Activated CD8-positive, alpha-beta T cell treated with anti-CD3 and anti-CD28 coated beads for 36 hours (primary cell): ENCODE data around the gene HES1. TPM values are rescaled to one million over a fixed set of nuclear protein-coding genes. Genes with fewer than 3 reads are reported as not detected.

Experiments
- ATAC-seq: fragments of 200-7000 bp; cut with Tn5 transposase; one replicate; pipeline ENCODE4 v1.10.0; 2021; ENCODE audit warnings: mild to moderate bottlenecking, moderate library complexity
- CTCF ChIA-PET: fragments of 350-600 bp; sonication (Branson Sonifier 250); formaldehyde crosslinking; loops from one replicate; lab custom pipeline; 2021; ENCODE audit warnings: antibody characterized with exemption; lab: Charles Lee
- POLR2A ChIA-PET: fragments of 350-600 bp; sonication (Branson Sonifier 250); formaldehyde crosslinking; loops from one replicate; lab custom pipeline; 2021; ENCODE audit warnings: antibody characterized with exemption; lab: Charles Lee
- DNase-seq: peaks from one replicate; pipeline ENCODE4 v3.0.0-alpha.2; 2020
- H3K27ac Mint-ChIP-seq: one replicate; pipeline ENCODE4 v1.8.0; 2021; ENCODE audit warnings: mild to moderate bottlenecking, mixed read lengths
- H3K27me3 Mint-ChIP-seq: one replicate; pipeline ENCODE4 v1.8.0; 2021; ENCODE audit warnings: mixed read lengths
- H3K36me3 Mint-ChIP-seq: one replicate; pipeline ENCODE4 v1.8.0; 2021; ENCODE audit warnings: low read depth, mixed read lengths
- H3K4me1 Mint-ChIP-seq: one replicate; pipeline ENCODE4 v1.8.0; 2021; ENCODE audit warnings: low read depth, mixed read lengths
- H3K4me3 Mint-ChIP-seq: one replicate; pipeline ENCODE4 v1.8.0; 2021; ENCODE audit warnings: mild to moderate bottlenecking, moderate library complexity, mixed read lengths
- H3K9me3 Mint-ChIP-seq: one replicate; pipeline ENCODE4 v1.8.0; 2021; ENCODE audit warnings: mixed read lengths
- intact Hi-C: fragments of 100-400 bp; cut with micrococcal nuclease; formaldehyde crosslinking; loops from one replicate; pipeline ENCODE4 v1.10.0; 2022
- total RNA-seq, 2 experiments: library from RNA; stranded (reverse); gene quantifications; one replicate each; pipeline ENCODE4 v1.2.3, GENCODE V29; 2021
- TF ChIP-seq, protein P1 (sequence below): fragments of 200-600 bp; IDR thresholded peaks from one replicate; pipeline ENCODE4 v1.8.0; 2022; ENCODE audit warnings: antibody characterized with exemption, mild to moderate bottlenecking

HES1 gene
- total RNA-seq, 2 experiments from 2014 or later, result not detected

DNA sequence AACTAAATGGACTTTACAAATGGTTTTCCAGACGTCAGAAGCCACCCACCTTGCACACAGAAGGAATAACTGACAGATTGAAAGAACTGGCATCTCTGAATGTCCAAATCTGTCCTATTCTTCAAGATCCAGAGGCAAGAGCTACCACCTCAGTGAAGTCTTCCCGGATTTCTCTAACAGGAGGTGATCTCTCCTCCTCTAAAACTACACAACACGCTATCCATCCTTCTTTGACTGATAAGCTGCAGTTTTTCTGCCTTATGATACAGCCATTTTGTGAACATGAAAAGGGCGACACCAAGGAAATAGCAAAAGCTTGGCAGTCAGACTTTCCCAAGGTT lies 37.1 kb upstream of the HES1 start:
- ChIA-PET POLR2A (no interaction called here), CTCF (no interaction called here)
- no peak overlapping the region for H3K4me3 Mint-ChIP-seq
- H3K9me3 Mint-ChIP-seq, result no peaks in the 10 kb centered on the region
- intact Hi-C loops, result no loop called here
- TF ChIP-seq, protein P1, sequence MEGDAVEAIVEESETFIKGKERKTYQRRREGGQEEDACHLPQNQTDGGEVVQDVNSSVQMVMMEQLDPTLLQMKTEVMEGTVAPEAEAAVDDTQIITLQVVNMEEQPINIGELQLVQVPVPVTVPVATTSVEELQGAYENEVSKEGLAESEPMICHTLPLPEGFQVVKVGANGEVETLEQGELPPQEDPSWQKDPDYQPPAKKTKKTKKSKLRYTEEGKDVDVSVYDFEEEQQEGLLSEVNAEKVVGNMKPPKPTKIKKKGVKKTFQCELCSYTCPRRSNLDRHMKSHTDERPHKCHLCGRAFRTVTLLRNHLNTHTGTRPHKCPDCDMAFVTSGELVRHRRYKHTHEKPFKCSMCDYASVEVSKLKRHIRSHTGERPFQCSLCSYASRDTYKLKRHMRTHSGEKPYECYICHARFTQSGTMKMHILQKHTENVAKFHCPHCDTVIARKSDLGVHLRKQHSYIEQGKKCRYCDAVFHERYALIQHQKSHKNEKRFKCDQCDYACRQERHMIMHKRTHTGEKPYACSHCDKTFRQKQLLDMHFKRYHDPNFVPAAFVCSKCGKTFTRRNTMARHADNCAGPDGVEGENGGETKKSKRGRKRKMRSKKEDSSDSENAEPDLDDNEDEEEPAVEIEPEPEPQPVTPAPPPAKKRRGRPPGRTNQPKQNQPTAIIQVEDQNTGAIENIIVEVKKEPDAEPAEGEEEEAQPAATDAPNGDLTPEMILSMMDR, result no peak
- ATAC-seq (no peak), DNase-seq (no peak)
- peaks cover 21% of the 10 kb centered on the region for H3K4me1 Mint-ChIP-seq
- peaks cover 19% of the 10 kb centered on the region for H3K27me3 Mint-ChIP-seq
- no peak overlapping the region for H3K27ac Mint-ChIP-seq
- no peaks in the 10 kb centered on the region for H3K36me3 Mint-ChIP-seq

DNA sequence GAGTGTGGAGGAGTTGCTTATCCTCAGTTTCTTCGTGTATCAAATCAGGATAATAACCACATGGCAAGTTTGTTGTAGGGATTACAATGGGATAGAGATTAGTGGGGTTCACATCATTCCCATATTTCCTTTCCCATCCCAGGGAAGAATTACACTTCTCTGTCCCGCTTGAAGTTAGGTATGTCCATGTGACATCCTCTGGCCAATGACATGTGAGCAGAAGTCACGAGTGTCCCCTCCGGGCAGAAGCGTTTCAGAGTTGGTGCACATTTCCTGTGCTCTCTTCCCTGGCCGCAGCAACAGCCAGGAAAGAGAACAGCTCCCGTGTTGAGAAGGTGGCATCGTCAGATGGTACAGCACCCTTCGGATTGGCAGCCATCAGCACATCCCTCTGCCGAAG lies 36.7 kb upstream of the HES1 start:
- H3K4me3 Mint-ChIP-seq, result no peak overlapping the region
- H3K27ac Mint-ChIP-seq, result no peak overlapping the region
- TF ChIP-seq, protein P1, result no peak
- POLR2A ChIA-PET, result no interaction called here
- peaks cover 23% of the 10 kb centered on the region for H3K4me1 Mint-ChIP-seq
- CTCF ChIA-PET, result no interaction called here
- H3K36me3 Mint-ChIP-seq, result no peaks in the 10 kb centered on the region
- H3K27me3 Mint-ChIP-seq, result peaks cover 20% of the 10 kb centered on the region
- DNase-seq (no peak), ATAC-seq (no peak)
- intact Hi-C loops, result no loop called here
- H3K9me3 Mint-ChIP-seq, result no peaks in the 10 kb centered on the region

DNA sequence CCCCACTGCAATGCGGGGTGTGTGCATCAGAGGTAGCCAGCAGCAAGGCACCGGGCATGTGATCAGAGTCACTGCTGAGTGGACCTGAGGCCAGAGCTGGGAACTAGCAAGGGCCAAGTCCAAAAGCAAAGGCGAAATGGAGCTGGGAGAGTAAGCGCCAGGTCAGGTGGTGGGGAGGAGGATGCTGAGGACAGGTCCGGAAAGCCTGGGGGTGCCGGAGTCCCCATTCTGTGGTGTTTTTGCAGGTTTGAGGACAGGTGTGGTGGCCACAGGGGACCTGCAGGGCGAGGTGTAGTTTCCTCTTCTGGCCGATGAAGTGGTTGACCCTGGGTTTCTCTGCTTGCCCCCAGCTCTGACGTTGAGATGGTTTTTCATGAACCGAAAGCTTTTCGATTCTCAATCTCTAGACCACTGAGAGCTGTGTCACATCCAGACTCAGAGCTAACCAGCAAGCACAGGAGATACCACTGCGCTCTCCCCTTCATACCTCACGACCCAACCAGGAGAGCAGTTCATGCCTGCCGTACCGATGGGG lies 35.0 kb upstream of the HES1 start:
- Mint-ChIP-seq H3K9me3 (no peaks in the 10 kb centered on the region), H3K36me3 (no peaks in the 10 kb centered on the region), H3K4me1 (peaks cover 17% of the 10 kb centered on the region), H3K4me3 (no peak overlapping the region), H3K27ac (no peak overlapping the region), H3K27me3 (peaks cover 31% of the 10 kb centered on the region)
- DNase-seq (no peak), ATAC-seq (no peak)
- ChIA-PET POLR2A (no interaction called here), CTCF (interaction anchor here (0.7 kb wide), 1 partner anchor 215 kb away, joined by 3 read pairs; no protein-coding TSS in a partner anchor)
- TF ChIP-seq, protein P1, result no peak
- intact Hi-C loops, result no loop called here

DNA sequence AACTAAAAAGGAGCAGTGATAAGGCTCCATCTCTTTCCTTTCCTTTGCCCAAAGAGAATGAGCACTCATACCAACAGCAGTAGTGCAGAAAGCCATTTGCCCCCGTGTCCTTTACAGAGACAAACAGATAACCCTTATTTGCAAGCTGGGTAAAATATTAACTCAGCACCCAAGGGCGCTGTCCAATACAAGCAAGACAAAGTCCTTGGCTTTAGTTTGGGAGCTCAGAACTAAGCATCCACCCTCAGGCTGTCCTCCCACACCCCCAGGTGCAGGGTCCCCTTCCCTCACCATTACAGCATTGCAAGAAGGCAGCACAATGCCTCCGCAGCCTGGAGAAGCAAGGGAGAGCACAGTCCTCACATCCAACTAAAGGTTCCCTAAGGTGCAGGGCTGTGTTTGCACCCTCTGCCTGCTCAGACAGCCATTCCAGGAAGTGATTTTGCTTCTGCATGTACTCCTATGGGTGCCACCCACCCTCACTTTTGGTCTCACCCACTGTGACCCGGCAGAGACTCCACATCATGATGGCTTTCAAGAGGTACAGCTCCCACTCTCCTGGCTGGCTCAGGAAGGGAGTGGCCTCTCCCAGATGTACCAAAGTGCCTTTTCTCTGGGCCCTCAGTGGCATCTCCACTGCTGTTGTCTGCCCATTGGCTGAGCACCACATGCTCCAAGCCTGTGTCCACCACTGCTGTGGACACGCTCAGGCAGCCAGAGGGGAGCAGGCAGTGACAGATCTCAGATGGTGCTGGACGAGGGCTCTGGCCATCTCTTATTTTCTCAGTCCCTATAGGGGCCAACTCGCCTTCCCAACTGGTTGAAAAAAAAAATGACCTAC lies 34.1 kb upstream of the HES1 start:
- POLR2A ChIA-PET, result no interaction called here
- H3K36me3 Mint-ChIP-seq, result no peaks in the 10 kb centered on the region
- DNase-seq (no peak), ATAC-seq (no peak)
- H3K4me3 Mint-ChIP-seq, result no peak overlapping the region
- CTCF ChIA-PET, result interaction anchor here (0.7 kb wide), 1 partner anchor 214 kb away, joined by 3 read pairs; no protein-coding TSS in a partner anchor
- intact Hi-C loops, result no loop called here
- TF ChIP-seq, protein P1, result no peak
- H3K27me3 Mint-ChIP-seq, result peaks cover 31% of the 10 kb centered on the region
- H3K27ac Mint-ChIP-seq, result no peak overlapping the region
- no peaks in the 10 kb centered on the region for H3K9me3 Mint-ChIP-seq
- peaks cover 18% of the 10 kb centered on the region for H3K4me1 Mint-ChIP-seq

DNA sequence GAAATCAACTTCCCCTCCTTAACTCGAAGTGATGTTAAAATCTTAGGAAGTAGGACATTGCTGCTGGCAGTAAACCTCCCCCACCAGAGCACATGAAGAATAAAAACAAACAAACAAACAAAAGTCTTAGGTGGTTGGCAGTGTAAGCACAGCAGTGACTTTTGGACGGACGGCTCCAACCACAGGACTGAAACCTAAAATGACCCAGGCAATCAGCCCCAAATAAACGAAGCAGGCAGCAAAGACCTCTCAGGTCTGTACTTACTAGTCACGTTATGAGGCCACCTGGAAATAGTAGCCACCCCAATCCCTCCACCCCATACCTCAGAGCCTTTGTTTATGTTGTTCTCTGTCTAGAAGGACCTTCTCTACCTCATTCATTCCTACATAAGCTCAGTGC lies 33.5 kb upstream of the HES1 start:
- intact Hi-C loops, result no loop called here
- TF ChIP-seq, protein P1, result no peak
- Mint-ChIP-seq H3K9me3 (no peaks in the 10 kb centered on the region), H3K27ac (no peak overlapping the region), H3K36me3 (no peaks in the 10 kb centered on the region), H3K4me3 (no peak overlapping the region), H3K27me3 (peaks cover 31% of the 10 kb centered on the region), H3K4me1 (peaks cover 23% of the 10 kb centered on the region)
- DNase-seq, result no peak
- CTCF ChIA-PET, result no interaction called here
- no peak for ATAC-seq
- POLR2A ChIA-PET, result no interaction called here
